ENCODE measurements around the gene TENM3. TPM values are rescaled to one million over a fixed set of nuclear protein-coding genes. Genes with fewer than 3 reads are reported as not detected.

Gene TENM3
- total and polyA plus RNA-seq, 2 donors (not counting 3 experiments of a cell fraction or from before 2014, with no cell fraction given): 3.2 to 6.2 TPM

GRCh38 chr4:182800216-182800515 is 557.0 kb downstream of the TENM3 start:
- DNase-seq (ENCODE audit: low read depth, low spot score): no peak
- H3K4me3 ChIP-seq (replicated peaks in 1 of 3; ENCODE audit: insufficient read depth in 1 of 3, low read depth in 1 of 3, low read length in 3 of 3): no peak overlapping the region
- BruUV-seq (replicated peaks): no TSS peak
- intact Hi-C loops (cut with micrococcal nuclease) (loop anchor here (2.0 kb wide), 1 partner anchor 205 kb away; no protein-coding TSS in a partner anchor), dilution Hi-C loops (cut with MboI; ENCODE audit: extremely low pct_ligation_motif_present, low sequenced_read_pairs) (no loop called here)
- no peaks in the 10 kb centered on the region for H3K79me2 ChIP-seq (ENCODE audit: control insufficient read depth, insufficient read depth, low read length)
- no peak overlapping the region for H3K27ac ChIP-seq (ENCODE audit: insufficient read depth, low read depth, low read length)
- no peaks in the 10 kb centered on the region for H3K27me3 ChIP-seq (ENCODE audit: control insufficient read depth in 2 of 2, insufficient read depth in 2 of 2, low read length in 2 of 2)
- FAIRE-seq: no peak
- no peak overlapping the region for H3K4me2 ChIP-seq (ENCODE audit: insufficient read depth, low read length)
- CTCF ChIA-PET: no interaction called here
- H3K36me3 ChIP-seq (ENCODE audit: control insufficient read depth in 2 of 2, extremely low read depth in 1 of 2, insufficient read depth in 2 of 2, low read length in 2 of 2): no peaks in the 10 kb centered on the region
- no peaks in the 10 kb centered on the region for H3K9me1 ChIP-seq (replicated peaks; ENCODE audit: control insufficient read depth, extremely low read depth, insufficient read depth, low read length)
- POLR2A ChIA-PET: no interaction called here
- H2AFZ ChIP-seq (ENCODE audit: low read depth, low read length): no peak overlapping the region
- H3K4me1 ChIP-seq (ENCODE audit: control insufficient read depth, extremely low read depth, insufficient read depth, low read length): no peaks in the 10 kb centered on the region
- no peaks in the 10 kb centered on the region for H3K9me3 ChIP-seq (replicated peaks; ENCODE audit: control insufficient read depth, insufficient read depth, low read length)
- H4K20me1 ChIP-seq (replicated peaks; ENCODE audit: control insufficient read depth, extremely low read depth, insufficient read depth, low read length): no peaks in the 10 kb centered on the region
- H3K9ac ChIP-seq (replicated peaks; ENCODE audit: extremely low read depth, insufficient read depth, low read length): no peak overlapping the region
- TF ChIP-seq JUN (IDR thresholded peaks at IDR 0.05; ENCODE audit: borderline replicate concordance, insufficient read depth, insufficient read length, low read depth) (no peak), FOS (IDR thresholded peaks at IDR 0.05; ENCODE audit: borderline replicate concordance, insufficient read depth, low read length) (no peak), POLR2AphosphoS5 (IDR thresholded peaks at IDR 0.05; ENCODE audit: insufficient read depth, low read depth, low read length) (no peak), CTCF (IDR thresholded peaks at IDR 0.05; ENCODE audit: extremely low read depth in 1 of 2, insufficient read depth in 1 of 2, low read depth in 1 of 2, low read length in 2 of 2) (no peak), MAX (IDR thresholded peaks at IDR 0.05; ENCODE audit: insufficient read depth, insufficient read length) (no peak)

DNA sequence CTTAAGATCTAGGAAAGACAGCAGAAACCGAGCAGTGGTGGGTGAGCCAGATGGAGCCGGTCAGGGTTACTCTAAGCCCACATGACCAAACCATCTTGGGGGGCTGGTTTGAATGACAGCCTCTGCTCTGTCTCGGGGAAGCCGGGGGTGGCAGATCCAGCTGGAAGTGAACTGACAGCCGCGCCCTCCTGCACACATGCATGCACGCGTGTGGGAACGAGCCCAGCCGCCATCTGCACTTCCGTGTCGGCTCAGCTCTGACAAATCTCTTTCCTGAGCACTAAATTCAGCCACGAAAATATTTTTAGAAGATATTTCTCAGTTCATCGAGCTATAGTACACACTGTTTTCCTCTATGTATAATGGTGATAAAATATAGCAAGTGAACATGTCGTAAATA is 558.4 kb downstream of the TENM3 start:
- Histone ChIP-seq H3K9ac (replicated peaks; ENCODE audit: extremely low read depth, insufficient read depth, low read length) (no peak overlapping the region), H3K4me3 (replicated peaks in 1 of 3; ENCODE audit: insufficient read depth in 1 of 3, low read depth in 1 of 3, low read length in 3 of 3) (no peak overlapping the region), H3K4me1 (ENCODE audit: control insufficient read depth, extremely low read depth, insufficient read depth, low read length) (no peaks in the 10 kb centered on the region), H3K27ac (ENCODE audit: insufficient read depth, low read depth, low read length) (no peak overlapping the region), H3K4me2 (ENCODE audit: insufficient read depth, low read length) (no peak overlapping the region), H3K79me2 (ENCODE audit: control insufficient read depth, insufficient read depth, low read length) (no peaks in the 10 kb centered on the region), H3K27me3 (ENCODE audit: control insufficient read depth in 2 of 2, insufficient read depth in 2 of 2, low read length in 2 of 2) (no peaks in the 10 kb centered on the region), H3K9me3 (replicated peaks; ENCODE audit: control insufficient read depth, insufficient read depth, low read length) (no peaks in the 10 kb centered on the region), H2AFZ (ENCODE audit: low read depth, low read length) (no peak overlapping the region), H3K9me1 (replicated peaks; ENCODE audit: control insufficient read depth, extremely low read depth, insufficient read depth, low read length) (no peaks in the 10 kb centered on the region), H3K36me3 (ENCODE audit: control insufficient read depth in 2 of 2, extremely low read depth in 1 of 2, insufficient read depth in 2 of 2, low read length in 2 of 2) (no peaks in the 10 kb centered on the region), H4K20me1 (replicated peaks; ENCODE audit: control insufficient read depth, extremely low read depth, insufficient read depth, low read length) (no peaks in the 10 kb centered on the region)
- CTCF ChIA-PET: interaction anchor here (0.6 kb wide), 1 partner anchor 324 kb away, joined by 3 read pairs; no protein-coding TSS in a partner anchor
- dilution Hi-C loops (cut with MboI; ENCODE audit: extremely low pct_ligation_motif_present, low sequenced_read_pairs) (no loop called here), intact Hi-C loops (cut with micrococcal nuclease) (loop anchor here (2.0 kb wide), 1 partner anchor 207 kb away; no protein-coding TSS in a partner anchor)
- POLR2A ChIA-PET: no interaction called here
- no TSS peak for BruUV-seq (replicated peaks)
- FAIRE-seq (no peak), DNase-seq (ENCODE audit: low read depth, low spot score) (no peak)
- TF ChIP-seq GATA2 (IDR thresholded peaks at IDR 0.05; ENCODE audit: insufficient read depth, insufficient read length, low read depth, low read length) (no peak), POLR2AphosphoS5 (IDR thresholded peaks at IDR 0.05; ENCODE audit: insufficient read depth, low read depth, low read length) (no peak), CTCF (IDR thresholded peaks at IDR 0.05; ENCODE audit: extremely low read depth in 1 of 2, insufficient read depth in 1 of 2, low read depth in 1 of 2, low read length in 2 of 2) (no peak), JUN (IDR thresholded peaks at IDR 0.05; ENCODE audit: borderline replicate concordance, insufficient read depth, insufficient read length, low read depth) (no peak), EZH2 (IDR thresholded peaks at IDR 0.05; ENCODE audit: borderline replicate concordance, low read depth, low read length, severe bottlenecking) (no peak), FOS (IDR thresholded peaks at IDR 0.05; ENCODE audit: borderline replicate concordance, insufficient read depth, low read length) (no peak), MYC (IDR thresholded peaks at IDR 0.05; ENCODE audit: low read depth, low read length) (no peak), POLR2A (IDR thresholded peaks at IDR 0.05; ENCODE audit: low read depth, low read length) (no peak), MAX (IDR thresholded peaks at IDR 0.05; ENCODE audit: insufficient read depth, insufficient read length) (no peak)
